Lower leg skin (tissue), 3 donors: Measurements from ENCODE around the gene AIDA.
"Not testable (repeated sequence)": the region's sequence is repeated elsewhere in the genome, so short reads cannot be mapped to it uniquely, and the experiment has no call there.

Experiments used
- CTCF ChIP-seq, 3 donors: fragments of 450-650 bp; IDR thresholded peaks; one replicate each; pipeline ENCODE4 v1.5.1; 2016; ENCODE audit warnings: antibody characterized with exemption in 3 of 3, mild to moderate bottlenecking in 3 of 3, moderate library complexity in 2 of 3
- POLR2A ChIP-seq, 2 donors: fragments of 450-650 bp; IDR thresholded peaks; one replicate each; pipeline ENCODE4 v1.6.1; 2016 to 2017; ENCODE audit warnings: antibody characterized with exemption in 2 of 2, mild to moderate bottlenecking in 1 of 2, moderate library complexity in 1 of 2

DNA sequence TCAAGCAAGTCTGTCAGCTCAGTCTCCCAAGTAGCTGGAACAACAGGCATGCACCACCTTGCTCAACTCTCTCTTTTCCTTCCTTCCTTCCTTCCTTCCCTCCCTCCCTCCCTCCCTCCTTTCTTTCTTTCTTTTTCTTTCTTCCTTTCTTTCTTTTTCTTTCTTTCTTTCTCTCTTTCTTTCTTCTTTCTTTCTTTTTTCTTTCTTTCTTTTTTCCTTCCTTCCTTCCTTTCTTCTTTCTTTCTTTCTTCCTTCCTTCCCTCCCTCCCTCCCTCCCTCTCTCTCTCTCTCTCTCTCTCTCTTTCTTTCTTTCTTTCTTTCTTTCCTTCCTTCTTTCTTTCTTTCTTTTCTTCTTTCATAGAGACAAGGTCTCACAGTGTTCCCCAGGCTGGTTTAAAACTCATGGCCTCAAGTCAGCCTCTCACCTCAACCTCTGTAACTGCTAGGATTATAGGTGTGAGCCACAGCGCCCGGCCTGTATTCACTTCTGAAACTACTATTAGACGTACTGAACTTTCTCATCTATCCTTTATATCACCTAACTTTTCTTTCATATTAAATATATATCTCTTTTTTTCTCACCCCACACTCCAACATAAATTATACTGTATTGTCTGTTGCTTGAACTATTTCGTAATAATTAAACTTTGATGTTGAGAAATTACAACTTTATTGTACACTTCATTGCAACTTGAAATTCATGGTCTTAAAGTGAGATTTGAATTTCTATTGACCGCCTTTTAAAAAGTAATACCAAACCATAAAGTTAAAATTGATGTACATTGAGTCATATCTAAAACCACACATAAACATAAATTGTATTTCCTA lies 29.6 kb upstream of the AIDA start:
- TF ChIP-seq CTCF, POLR2A (IDR thresholded peaks at IDR 0.05): not testable (repeated sequence)
